Neural progenitor cell (in vitro differentiated cells): ENCODE measurements around the gene TNFRSF6B. TPM values are rescaled to one million over a fixed set of nuclear protein-coding genes. Genes with fewer than 3 reads are reported as not detected.
A peak's percentile ranks its signal among the peaks of the same experiment; 100 is the strongest.

ENCODE experiments used
- DNase-seq: peaks from one replicate; pipeline ENCODE4 v3.0.0-alpha.2; 2016; ENCODE audit warnings: low spot score
- H2AFZ ChIP-seq: fragments of 200-600 bp; sonication (generic); replicated peaks from 2 replicates; pipeline ENCODE4 v1.6.1; 2016; ENCODE audit warnings: antibody characterized with exemption
- H3F3A ChIP-seq: fragments of 200-600 bp; sonication (generic); 2 replicates; pipeline ENCODE4 v1.6.1; 2016; ENCODE audit warnings: antibody characterized with exemption, low read depth
- H3K27ac ChIP-seq: fragments of 200-600 bp; sonication (generic); 2 replicates; pipeline ENCODE4 v1.5.1; 2016; ENCODE audit warnings: mild to moderate bottlenecking
- H3K27me3 ChIP-seq: fragments of 200-600 bp; sonication (generic); 2 replicates; pipeline ENCODE4 v1.6.1; 2016; ENCODE audit warnings: mild to moderate bottlenecking, moderate library complexity
- H3K36me3 ChIP-seq: fragments of 200-600 bp; sonication (generic); 2 replicates; pipeline ENCODE4 v1.5.1; 2016
- H3K4me1 ChIP-seq: fragments of 200-600 bp; sonication (generic); 2 replicates; pipeline ENCODE4 v1.6.1; 2016; ENCODE audit warnings: mixed run types
- H3K4me2 ChIP-seq: fragments of 200-600 bp; sonication (generic); 2 replicates; pipeline ENCODE4 v1.6.1; 2016
- H3K4me3 ChIP-seq: fragments of 200-600 bp; sonication (generic); 2 replicates; pipeline ENCODE4 v1.5.1; 2016
- H3K79me2 ChIP-seq: fragments of 200-600 bp; sonication (generic); 2 replicates; pipeline ENCODE4 v1.6.1; 2016; ENCODE audit warnings: low read depth
- H3K9ac ChIP-seq: fragments of 200-600 bp; sonication (generic); 2 replicates; pipeline ENCODE4 v1.6.1; 2016
- H3K9me3 ChIP-seq: fragments of 200-600 bp; sonication (generic); 2 replicates; pipeline ENCODE4 v1.5.1; 2016; ENCODE audit warnings: low read depth
- H4K20me1 ChIP-seq: fragments of 200-600 bp; sonication (generic); 2 replicates; pipeline ENCODE4 v1.6.1; 2016; ENCODE audit warnings: low read depth
- H3K27ac Mint-ChIP-seq: 3 replicates; pipeline ENCODE4 v1.8.0; 2021; ENCODE audit warnings: mixed read lengths
- H3K27me3 Mint-ChIP-seq: 2 replicates; pipeline ENCODE4 v1.8.0; 2022; ENCODE audit warnings: low read depth, mild to moderate bottlenecking, inconsistent platforms, moderate library complexity, mixed read lengths; ENCODE audit not compliant: insufficient read depth
- H3K36me3 Mint-ChIP-seq: 3 replicates; pipeline ENCODE4 v1.8.0; 2021; ENCODE audit warnings: mixed read lengths
- H3K4me1 Mint-ChIP-seq: 3 replicates; pipeline ENCODE4 v1.8.0; 2021; ENCODE audit warnings: mixed read lengths
- H3K4me3 Mint-ChIP-seq: 3 replicates; pipeline ENCODE4 v1.8.0; 2021; ENCODE audit warnings: mild to moderate bottlenecking, moderate library complexity, mixed read lengths
- H3K9me3 Mint-ChIP-seq: 3 replicates; pipeline ENCODE4 v1.8.0; 2020; ENCODE audit warnings: mixed read lengths
- CTCF ChIP-seq: fragments of 200-600 bp; sonication (generic); IDR thresholded peaks from 2 replicates; pipeline ENCODE4 v1.5.1; 2017; ENCODE audit warnings: antibody characterized with exemption, mild to moderate bottlenecking
- EZH2 ChIP-seq: fragments of 200-600 bp; sonication (generic); IDR thresholded peaks from 2 replicates; pipeline ENCODE4 v1.6.1; 2017; ENCODE audit warnings: antibody characterized with exemption, mild to moderate bottlenecking, moderate library complexity
- EZH2phosphoT487 ChIP-seq: fragments of 200-600 bp; sonication (generic); IDR thresholded peaks from 2 replicates; pipeline ENCODE4 v1.6.1; 2017; ENCODE audit warnings: antibody characterized with exemption
- total RNA-seq: library from RNA; depleted of rRNA; stranded (reverse); fragments of >200 nt; gene quantifications from 2 replicates; pipeline ENCODE4 v1.2.3, GENCODE V29; 2015; ENCODE audit warnings: low replicate concordance

TNFRSF6B gene
- total RNA-seq, 1 donor from 2014 or later = not detected

DNA sequence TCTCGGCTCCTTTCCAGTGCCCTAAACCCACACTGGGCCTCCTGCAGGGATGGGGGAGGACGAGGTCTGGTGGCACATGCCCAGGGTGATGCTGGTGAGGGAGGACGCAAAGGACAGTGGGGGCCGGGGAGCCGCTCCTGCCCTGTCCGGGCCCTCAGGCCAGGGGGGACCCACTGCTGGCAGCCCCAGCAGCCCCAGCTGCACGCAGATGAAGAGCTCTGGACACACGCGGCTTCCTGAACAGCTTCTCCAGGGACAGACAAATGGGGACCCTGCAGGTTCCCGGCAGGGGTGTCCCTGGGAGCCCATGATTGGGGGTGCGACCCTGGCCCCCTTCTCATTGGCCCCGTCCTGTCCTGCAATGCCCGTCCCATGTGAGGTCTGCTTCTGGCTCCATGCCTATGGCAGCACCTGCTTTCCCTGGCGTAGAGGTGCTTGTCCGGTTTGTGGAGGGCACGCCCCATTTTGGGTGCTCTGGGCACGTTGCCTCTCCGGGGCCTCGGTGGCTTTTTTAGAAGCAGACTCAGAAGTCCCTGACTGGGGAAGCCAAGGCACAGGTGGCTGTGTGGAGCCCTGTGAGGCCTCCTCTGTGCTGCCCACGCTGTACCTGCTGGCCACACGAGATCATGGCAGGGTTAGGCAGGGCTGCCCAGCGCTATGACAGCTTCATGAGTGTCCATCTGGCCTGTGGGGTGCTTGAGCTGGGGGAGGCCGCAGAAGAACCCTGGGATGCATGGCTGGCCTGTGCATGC lies 15.4 kb upstream of the TNFRSF6B start:
- no peak overlapping the region for H3K27ac Mint-ChIP-seq

DNA sequence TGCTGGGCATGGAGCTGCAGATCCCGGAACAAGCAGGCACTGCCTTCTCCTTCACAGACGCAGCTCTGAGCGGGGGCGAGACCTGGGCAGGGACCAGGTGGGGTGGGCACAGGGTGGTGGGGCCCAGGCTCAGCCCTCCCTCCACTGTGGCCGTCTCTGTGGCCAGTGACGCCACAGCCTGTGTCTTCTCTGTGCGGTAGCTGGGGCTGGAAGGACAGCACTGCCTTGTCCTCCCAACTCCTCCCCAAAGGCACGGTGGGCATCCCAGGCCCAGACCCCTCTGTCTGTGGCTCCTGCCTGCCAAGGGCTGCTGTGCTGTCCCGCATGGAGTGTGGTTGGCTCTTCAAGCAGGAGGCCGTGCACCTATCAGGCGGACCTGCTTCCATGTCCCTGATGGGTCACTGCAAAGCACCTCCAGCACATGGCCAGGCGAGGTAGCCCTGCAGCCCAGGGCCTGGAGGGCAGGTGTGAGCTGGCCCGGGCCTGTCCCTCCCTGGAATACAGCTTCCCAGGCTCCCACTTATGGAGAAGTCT lies 14.8 kb upstream of the TNFRSF6B start:
- H4K20me1 ChIP-seq = no peaks in the 10 kb centered on the region
- Mint-ChIP-seq H3K27ac (no peak overlapping the region), H3K36me3 (peaks cover 5% of the 10 kb centered on the region), H3K4me1 (no peaks in the 10 kb centered on the region), H3K4me3 (no peak overlapping the region), H3K27me3 (peaks cover 5% of the 10 kb centered on the region), H3K9me3 (no peaks in the 10 kb centered on the region)
- H3F3A ChIP-seq = no peaks in the 10 kb centered on the region
- H2AFZ ChIP-seq = no peak overlapping the region
- no peak overlapping the region for H3K4me3 ChIP-seq
- no peaks in the 10 kb centered on the region for H3K27me3 ChIP-seq
- H3K79me2 ChIP-seq = no peaks in the 10 kb centered on the region
- no peaks in the 10 kb centered on the region for H3K9me3 ChIP-seq
- H3K4me2 ChIP-seq = no peak overlapping the region
- H3K4me1 ChIP-seq = no peaks in the 10 kb centered on the region
- H3K9ac ChIP-seq = no peak overlapping the region
- TF ChIP-seq CTCF (no peak), EZH2phosphoT487 (no peak), EZH2 (no peak)
- H3K27ac ChIP-seq = no peak overlapping the region
- DNase-seq = no peak
- H3K36me3 ChIP-seq = no peaks in the 10 kb centered on the region

More for the DNA sequence above, 15.4 kb upstream of the TNFRSF6B start:
- no peaks in the 10 kb centered on the region for H3K36me3 ChIP-seq
- no peaks in the 10 kb centered on the region for H3F3A ChIP-seq
- Mint-ChIP-seq H3K36me3 (peaks cover 5% of the 10 kb centered on the region), H3K4me3 (no peak overlapping the region), H3K9me3 (no peaks in the 10 kb centered on the region), H3K27me3 (peaks cover 5% of the 10 kb centered on the region), H3K4me1 (no peaks in the 10 kb centered on the region)
- no peaks in the 10 kb centered on the region for H3K27me3 ChIP-seq
- no peaks in the 10 kb centered on the region for H3K9me3 ChIP-seq
- no peak for DNase-seq
- no peaks in the 10 kb centered on the region for H3K79me2 ChIP-seq
- no peak overlapping the region for H3K27ac ChIP-seq
- no peaks in the 10 kb centered on the region for H4K20me1 ChIP-seq
- TF ChIP-seq EZH2 (no peak), CTCF (no peak), EZH2phosphoT487 (no peak)
- no peak overlapping the region for H3K4me2 ChIP-seq
- H3K4me3 ChIP-seq = no peak overlapping the region
- no peak overlapping the region for H2AFZ ChIP-seq
- H3K4me1 ChIP-seq = no peaks in the 10 kb centered on the region
- H3K9ac ChIP-seq = no peak overlapping the region

DNA sequence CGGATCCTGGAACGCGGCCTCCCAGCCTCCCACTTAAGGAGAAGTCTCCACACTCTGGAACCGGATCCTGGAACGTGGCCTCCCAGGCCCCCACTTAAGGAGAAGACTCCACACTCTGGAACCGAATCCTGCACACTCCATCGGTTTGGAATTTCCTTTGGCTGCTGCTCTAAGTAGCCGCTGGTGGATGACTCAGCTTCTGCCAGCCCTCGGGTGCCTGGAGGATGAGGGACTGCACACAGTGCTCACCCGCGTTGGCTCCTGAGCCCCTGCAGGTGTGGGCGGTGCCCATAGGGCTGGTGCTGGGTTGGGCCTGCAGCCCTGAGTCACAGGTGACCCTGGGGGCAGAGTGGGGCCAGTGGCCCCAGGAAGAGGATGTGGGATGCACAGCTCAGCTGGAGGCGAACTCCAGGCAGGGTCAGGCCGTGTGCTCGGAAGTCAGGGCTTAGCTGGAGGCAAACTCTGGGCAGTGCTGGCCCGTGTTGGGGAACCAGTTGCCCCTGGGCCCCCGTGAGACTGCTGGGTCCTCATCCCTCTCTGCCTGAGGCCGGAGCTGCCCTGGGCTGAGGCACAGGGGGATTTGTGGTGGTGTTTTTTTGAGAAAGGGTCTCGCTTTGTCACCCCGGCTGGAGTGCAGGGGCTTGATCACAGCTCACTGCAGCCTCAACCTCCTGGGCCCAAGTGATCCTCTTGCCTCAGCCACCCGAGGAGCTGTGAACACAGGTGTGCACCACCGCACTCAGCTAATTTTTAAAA lies 13.9 kb upstream of the TNFRSF6B start:
- no peak overlapping the region for H3K27ac Mint-ChIP-seq
- Histone ChIP-seq H3K27ac (no peak overlapping the region), H3K9me3 (no peaks in the 10 kb centered on the region), H4K20me1 (no peaks in the 10 kb centered on the region), H3K9ac (peak overlapping the region; percentile 4), H2AFZ (no peak overlapping the region), H3K27me3 (no peaks in the 10 kb centered on the region), H3F3A (no peaks in the 10 kb centered on the region), H3K4me2 (no peak overlapping the region), H3K4me1 (no peaks in the 10 kb centered on the region), H3K4me3 (no peak overlapping the region), H3K36me3 (no peaks in the 10 kb centered on the region), H3K79me2 (no peaks in the 10 kb centered on the region)
- H3K4me3 Mint-ChIP-seq = no peak overlapping the region
- peaks cover 2% of the 10 kb centered on the region for H3K36me3 Mint-ChIP-seq
- H3K4me1 Mint-ChIP-seq = peaks cover 3% of the 10 kb centered on the region
- peaks cover 2% of the 10 kb centered on the region for H3K27me3 Mint-ChIP-seq
- DNase-seq = no peak
- TF ChIP-seq CTCF (no peak), EZH2 (no peak), EZH2phosphoT487 (no peak)
- H3K9me3 Mint-ChIP-seq = no peaks in the 10 kb centered on the region
